ENCODE measurements around the gene KLK3.

KLK3 gene

GRCh38 chr19:50896591-50897190 is 42.0 kb downstream of the KLK3 start:
- Histone ChIP-seq H3K9ac (ENCODE audit: low read length in 5 of 5) (no peak overlapping the region), H3K36me3 (ENCODE audit: control insufficient read depth in 5 of 5, insufficient read depth in 5 of 5, low read length in 5 of 5) (no peaks in the 10 kb centered on the region), H3K9me3 (ENCODE audit: control insufficient read depth in 5 of 5, low read length in 5 of 5) (no peaks in the 10 kb centered on the region), H3K4me1 (ENCODE audit: control insufficient read depth in 5 of 5, insufficient read depth in 5 of 5, low read length in 5 of 5) (no peaks in the 10 kb centered on the region), H3K4me3 (ENCODE audit: low read depth in 1 of 5, low read length in 5 of 5) (no peak overlapping the region), H3K27ac (ENCODE audit: low read depth, low read length) (no peak overlapping the region), H3K27me3 (ENCODE audit: control insufficient read depth in 5 of 5, insufficient read depth in 4 of 5, low read length in 5 of 5) (peaks cover 0 to 19% (median 14%) of the 10 kb centered on the region in 5 donors)

- no peaks in the 10 kb centered on the region for H3K4me1 ChIP-seq (ENCODE audit: control insufficient read depth in 5 of 5, insufficient read depth in 5 of 5, low read length in 5 of 5)
- no peak overlapping the region for H3K9ac ChIP-seq (ENCODE audit: low read length in 5 of 5)
- H3K4me3 ChIP-seq (ENCODE audit: low read depth in 1 of 5, low read length in 5 of 5) = no peak overlapping the region
- no peak overlapping the region for H3K27ac ChIP-seq (ENCODE audit: low read depth, low read length)
- peaks cover 0 to 19% (median 14%) of the 10 kb centered on the region in 5 donors for H3K27me3 ChIP-seq (ENCODE audit: control insufficient read depth in 5 of 5, insufficient read depth in 4 of 5, low read length in 5 of 5)
- no peaks in the 10 kb centered on the region for H3K36me3 ChIP-seq (ENCODE audit: control insufficient read depth in 5 of 5, insufficient read depth in 5 of 5, low read length in 5 of 5)
- H3K9me3 ChIP-seq (ENCODE audit: control insufficient read depth in 5 of 5, low read length in 5 of 5) = no peaks in the 10 kb centered on the region
Observed at GRCh38 chr19:50897191-50897607, 42.5 kb downstream of the KLK3 start.

DNA sequence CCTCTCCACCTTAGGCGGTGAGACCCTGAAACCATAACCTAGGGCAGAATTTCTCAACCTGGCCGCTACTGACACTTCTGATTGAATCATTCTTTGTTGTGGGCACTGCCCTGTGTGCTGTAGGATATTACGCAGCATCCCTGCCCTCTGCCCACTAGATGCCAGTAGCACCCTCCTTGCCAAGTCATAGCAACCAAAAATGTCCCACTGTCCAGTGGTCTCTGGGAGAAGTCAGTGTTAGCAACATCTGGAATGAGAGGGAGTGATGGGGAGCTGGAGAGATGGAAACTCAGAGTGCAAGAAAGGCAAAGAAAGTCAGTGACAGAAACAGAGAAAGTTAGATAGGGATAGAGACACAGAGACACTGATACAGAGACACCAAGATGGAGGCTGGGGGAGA is 42.9 kb downstream of the KLK3 start:
- no peaks in the 10 kb centered on the region for H3K4me1 ChIP-seq (ENCODE audit: control insufficient read depth in 5 of 5, insufficient read depth in 5 of 5, low read length in 5 of 5)
- H3K36me3 ChIP-seq (ENCODE audit: control insufficient read depth in 5 of 5, insufficient read depth in 5 of 5, low read length in 5 of 5) = no peaks in the 10 kb centered on the region
- H3K27me3 ChIP-seq (ENCODE audit: control insufficient read depth in 5 of 5, insufficient read depth in 4 of 5, low read length in 5 of 5) = peaks cover 0 to 19% (median 14%) of the 10 kb centered on the region in 5 donors
- no peaks in the 10 kb centered on the region for H3K9me3 ChIP-seq (ENCODE audit: control insufficient read depth in 5 of 5, low read length in 5 of 5)
- no peak overlapping the region for H3K27ac ChIP-seq (ENCODE audit: low read depth, low read length)
- no peak overlapping the region for H3K9ac ChIP-seq (ENCODE audit: low read length in 5 of 5)
- H3K4me3 ChIP-seq (ENCODE audit: low read depth in 1 of 5, low read length in 5 of 5) = no peak overlapping the region

DNA sequence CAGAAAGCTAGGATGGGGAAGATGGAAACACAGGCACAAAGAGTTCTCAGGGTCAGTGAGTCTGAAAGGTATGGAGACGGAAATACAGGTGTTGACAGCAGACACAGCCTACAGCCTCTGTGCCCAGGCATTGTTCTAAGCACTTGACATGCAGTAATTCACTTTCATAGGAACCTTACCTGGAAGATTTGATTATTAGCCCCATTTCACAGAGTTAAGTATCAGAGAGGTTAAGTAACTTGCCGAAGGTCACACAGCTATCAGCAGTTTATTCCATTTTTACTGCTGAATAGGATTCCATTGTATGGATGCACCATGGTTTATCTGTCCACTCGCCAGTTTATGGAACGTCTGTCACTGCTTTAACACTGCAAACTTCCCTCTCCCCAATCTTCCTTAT is 43.3 kb downstream of the KLK3 start:
- no peaks in the 10 kb centered on the region for H3K9me3 ChIP-seq (ENCODE audit: control insufficient read depth in 5 of 5, low read length in 5 of 5)
- no peaks in the 10 kb centered on the region for H3K36me3 ChIP-seq (ENCODE audit: control insufficient read depth in 5 of 5, insufficient read depth in 5 of 5, low read length in 5 of 5)
- no peak overlapping the region for H3K4me3 ChIP-seq (ENCODE audit: low read depth in 1 of 5, low read length in 5 of 5)
- H3K9ac ChIP-seq (ENCODE audit: low read length in 5 of 5) = no peak overlapping the region
- peaks cover 0 to 19% (median 12%) of the 10 kb centered on the region in 5 donors for H3K27me3 ChIP-seq (ENCODE audit: control insufficient read depth in 5 of 5, insufficient read depth in 4 of 5, low read length in 5 of 5)
- no peaks in the 10 kb centered on the region for H3K4me1 ChIP-seq (ENCODE audit: control insufficient read depth in 5 of 5, insufficient read depth in 5 of 5, low read length in 5 of 5)
- H3K27ac ChIP-seq (ENCODE audit: low read depth, low read length) = no peak overlapping the region

DNA sequence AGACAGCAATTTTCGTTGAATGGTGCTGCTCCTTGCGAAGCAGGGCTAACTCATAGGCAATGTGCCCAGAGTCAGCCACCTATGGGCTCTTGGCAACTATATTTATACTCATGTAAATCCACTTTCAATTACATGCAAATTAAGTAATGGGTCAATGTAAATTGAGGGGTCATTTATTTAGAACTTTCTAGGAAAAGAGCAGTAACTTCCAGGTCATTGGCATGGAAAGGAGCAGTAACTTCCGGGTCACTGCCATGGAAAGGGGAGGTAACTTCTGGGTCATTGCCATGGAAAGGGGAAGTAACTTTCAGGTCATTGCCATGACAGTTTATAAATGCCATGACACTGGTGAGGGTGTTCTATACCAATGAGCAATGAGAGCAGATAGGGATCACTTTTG is 44.9 kb downstream of the KLK3 start:
- Histone ChIP-seq H3K36me3 (ENCODE audit: control insufficient read depth in 5 of 5, insufficient read depth in 5 of 5, low read length in 5 of 5) (no peaks in the 10 kb centered on the region), H3K27me3 (ENCODE audit: control insufficient read depth in 5 of 5, insufficient read depth in 4 of 5, low read length in 5 of 5) (peaks cover 0 to 13% (median 9%) of the 10 kb centered on the region in 5 donors), H3K9ac (ENCODE audit: low read length in 5 of 5) (no peak overlapping the region), H3K27ac (ENCODE audit: low read depth, low read length) (no peak overlapping the region), H3K4me3 (ENCODE audit: low read depth in 1 of 5, low read length in 5 of 5) (no peak overlapping the region), H3K9me3 (ENCODE audit: control insufficient read depth in 5 of 5, low read length in 5 of 5) (no peaks in the 10 kb centered on the region), H3K4me1 (ENCODE audit: control insufficient read depth in 5 of 5, insufficient read depth in 5 of 5, low read length in 5 of 5) (no peaks in the 10 kb centered on the region)

DNA sequence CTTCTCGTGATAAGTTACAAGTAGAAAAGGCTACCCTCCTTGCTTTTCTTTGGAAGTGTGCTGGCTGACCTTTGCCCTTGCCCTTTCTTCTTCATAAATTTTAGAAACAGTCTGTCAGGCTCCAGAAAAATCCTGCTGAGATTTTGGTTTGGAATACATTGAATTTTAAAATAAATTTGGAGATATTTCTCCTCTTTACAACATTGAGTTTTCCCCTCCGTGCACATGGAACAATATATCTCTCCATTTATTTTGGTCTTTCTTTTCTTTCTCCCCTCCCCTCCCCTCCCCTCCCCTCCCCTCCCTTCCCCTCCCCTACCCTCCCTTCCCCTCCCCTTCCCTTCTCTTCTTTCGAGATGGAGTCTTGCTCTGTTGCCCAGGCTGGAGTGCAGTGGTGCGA is 47.9 kb downstream of the KLK3 start:
- Histone ChIP-seq H3K9me3 (ENCODE audit: control insufficient read depth in 5 of 5, low read length in 5 of 5) (no peaks in the 10 kb centered on the region), H3K27me3 (ENCODE audit: control insufficient read depth in 5 of 5, insufficient read depth in 4 of 5, low read length in 5 of 5) (peaks cover 0 to 19% (median 11%) of the 10 kb centered on the region in 5 donors), H3K36me3 (ENCODE audit: control insufficient read depth in 5 of 5, insufficient read depth in 5 of 5, low read length in 5 of 5) (no peaks in the 10 kb centered on the region), H3K9ac (ENCODE audit: low read length in 5 of 5) (no peak overlapping the region), H3K4me3 (ENCODE audit: low read depth in 1 of 5, low read length in 5 of 5) (no peak overlapping the region), H3K27ac (ENCODE audit: low read depth, low read length) (no peak overlapping the region), H3K4me1 (ENCODE audit: control insufficient read depth in 5 of 5, insufficient read depth in 5 of 5, low read length in 5 of 5) (no peaks in the 10 kb centered on the region)

DNA sequence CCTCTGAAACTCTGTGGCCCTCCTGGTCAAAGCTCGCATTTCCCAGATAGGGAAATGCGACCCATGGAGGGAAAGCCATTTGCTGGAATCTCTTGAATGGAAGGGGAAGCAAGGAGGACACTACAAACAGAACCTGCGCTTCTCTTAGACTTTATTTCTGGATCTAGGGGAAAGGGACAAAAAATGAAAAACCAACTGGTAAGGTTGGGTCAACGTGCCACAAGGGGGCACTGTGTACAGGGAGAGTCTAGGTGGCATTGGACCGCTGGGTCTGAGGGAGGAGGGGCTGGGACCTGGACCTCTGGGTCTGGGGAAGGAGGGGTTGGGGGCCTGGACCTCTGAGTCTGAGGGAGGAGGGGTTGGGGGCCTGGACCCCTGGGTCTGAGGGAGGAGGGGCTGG is 51.5 kb downstream of the KLK3 start:
- no peak overlapping the region for H3K4me3 ChIP-seq (ENCODE audit: low read depth in 1 of 5, low read length in 5 of 5)
- no peak overlapping the region for H3K27ac ChIP-seq (ENCODE audit: low read depth, low read length)
- H3K27me3 ChIP-seq (ENCODE audit: control insufficient read depth in 5 of 5, insufficient read depth in 4 of 5, low read length in 5 of 5) = peaks cover 14 to 48% (median 42%) of the 10 kb centered on the region in 5 donors
- H3K4me1 ChIP-seq (ENCODE audit: control insufficient read depth in 5 of 5, insufficient read depth in 5 of 5, low read length in 5 of 5) = peaks cover 0 to 7% (median 4%) of the 10 kb centered on the region in 5 donors
- no peaks in the 10 kb centered on the region for H3K9me3 ChIP-seq (ENCODE audit: control insufficient read depth in 5 of 5, low read length in 5 of 5)
- H3K36me3 ChIP-seq (ENCODE audit: control insufficient read depth in 5 of 5, insufficient read depth in 5 of 5, low read length in 5 of 5) = no peaks in the 10 kb centered on the region
- H3K9ac ChIP-seq (ENCODE audit: low read length in 5 of 5) = no peak overlapping the region

DNA sequence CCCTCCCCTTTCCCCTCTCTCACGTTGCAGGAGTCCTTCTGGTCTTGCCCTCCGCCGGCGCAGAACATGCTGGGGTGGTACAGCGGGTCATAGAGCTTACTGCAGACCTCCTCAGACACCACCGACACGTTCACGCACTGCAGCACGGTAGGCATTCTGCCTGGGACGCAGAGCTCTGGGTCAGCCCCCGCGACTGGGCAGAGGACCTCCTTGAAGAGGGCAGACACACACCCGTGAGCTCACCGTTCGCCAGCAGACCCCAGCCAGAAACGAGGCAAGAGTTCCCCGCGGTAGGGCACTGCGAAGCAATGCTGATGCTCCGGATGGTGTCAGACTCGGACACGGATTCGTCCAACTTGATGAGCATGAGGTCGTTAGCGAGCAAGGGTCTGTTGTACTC is 53.6 kb downstream of the KLK3 start:
- Histone ChIP-seq H3K4me1 (ENCODE audit: control insufficient read depth in 5 of 5, insufficient read depth in 5 of 5, low read length in 5 of 5) (peaks cover 0 to 7% (median 4%) of the 10 kb centered on the region in 5 donors), H3K9ac (ENCODE audit: low read length in 5 of 5) (no peak overlapping the region), H3K4me3 (ENCODE audit: low read depth in 1 of 5, low read length in 5 of 5) (no peak overlapping the region), H3K27ac (ENCODE audit: low read depth, low read length) (no peak overlapping the region), H3K9me3 (ENCODE audit: control insufficient read depth in 5 of 5, low read length in 5 of 5) (no peaks in the 10 kb centered on the region), H3K27me3 (ENCODE audit: control insufficient read depth in 5 of 5, insufficient read depth in 4 of 5, low read length in 5 of 5) (peaks cover 25 to 66% (median 56%) of the 10 kb centered on the region in 5 donors), H3K36me3 (ENCODE audit: control insufficient read depth in 5 of 5, insufficient read depth in 5 of 5, low read length in 5 of 5) (no peaks in the 10 kb centered on the region)

DNA sequence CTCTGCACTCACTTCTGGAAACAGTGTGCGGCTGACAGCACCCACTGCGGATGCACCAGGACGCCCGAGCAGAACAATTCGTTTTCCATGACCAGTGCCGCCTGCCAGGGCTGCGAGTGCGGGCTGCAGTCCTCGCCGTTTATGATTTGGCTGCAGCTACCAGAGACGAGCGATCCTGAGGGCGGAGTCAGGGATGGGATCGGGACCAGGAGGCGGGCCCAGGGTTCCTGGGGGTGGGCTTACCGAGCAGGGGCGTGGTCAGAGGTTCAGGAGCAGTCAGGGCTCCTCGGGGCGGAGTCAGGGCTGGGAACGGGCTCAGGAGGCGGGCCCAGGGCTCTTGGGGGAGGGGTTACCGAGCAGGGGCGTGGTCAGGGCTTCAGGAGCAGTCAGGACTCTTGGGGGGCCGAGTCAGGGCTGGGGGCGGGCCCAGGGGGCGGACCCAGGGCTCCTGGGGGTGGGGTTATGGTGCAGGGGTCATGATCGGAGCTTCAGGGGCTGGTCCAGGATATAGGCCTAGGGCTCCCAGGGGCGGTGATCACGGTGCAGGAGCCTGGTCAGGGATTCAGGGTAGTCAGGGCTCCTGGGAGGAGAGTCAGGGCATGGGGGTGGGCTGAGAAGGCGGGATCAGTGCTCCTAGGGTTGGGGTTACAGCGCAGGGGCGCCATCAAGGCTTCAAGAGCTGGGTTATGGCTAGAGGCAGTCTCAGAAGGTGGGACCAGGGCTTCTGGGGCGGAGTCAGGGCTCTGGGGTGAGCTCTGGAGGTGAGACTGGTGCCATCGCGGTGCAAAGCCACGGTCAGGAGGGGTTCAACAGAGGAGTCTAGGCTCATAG is 54.7 kb downstream of the KLK3 start:
- Histone ChIP-seq H3K9me3 (ENCODE audit: control insufficient read depth in 5 of 5, low read length in 5 of 5) (no peaks in the 10 kb centered on the region), H3K4me1 (ENCODE audit: control insufficient read depth in 5 of 5, insufficient read depth in 5 of 5, low read length in 5 of 5) (peaks cover 0 to 7% (median 4%) of the 10 kb centered on the region in 5 donors), H3K4me3 (ENCODE audit: low read depth in 1 of 5, low read length in 5 of 5) (no peak overlapping the region), H3K27ac (ENCODE audit: low read depth, low read length) (no peak overlapping the region), H3K36me3 (ENCODE audit: control insufficient read depth in 5 of 5, insufficient read depth in 5 of 5, low read length in 5 of 5) (no peaks in the 10 kb centered on the region), H3K9ac (ENCODE audit: low read length in 5 of 5) (no peak overlapping the region), H3K27me3 (ENCODE audit: control insufficient read depth in 5 of 5, insufficient read depth in 4 of 5, low read length in 5 of 5) (peaks cover 26 to 66% (median 56%) of the 10 kb centered on the region in 5 donors)

Data from subcutaneous abdominal adipose tissue (tissue), 5 donors.